H9 (cell line): ENCODE data around the gene ZNF555. TPM values are rescaled to one million over a fixed set of nuclear protein-coding genes. Genes with fewer than 3 reads are reported as not detected.

Experiments used
- DNase-seq: peaks from one replicate; pipeline ENCODE4 v3.0.0-alpha.2; 2017
- H2AFZ ChIP-seq: one replicate; pipeline ENCODE4 v1.6.1; 2013; ENCODE audit warnings: mild to moderate bottlenecking, low read length, control low read depth, moderate library complexity
- H2AK5ac ChIP-seq: 2 replicates; pipeline ENCODE4 v1.6.1; 2013; ENCODE audit warnings: low read length, control low read depth, mixed read lengths; ENCODE audit not compliant: insufficient read length
- H2BK120ac ChIP-seq: one replicate; pipeline ENCODE4 v1.6.1; 2013; ENCODE audit warnings: low read depth, mild to moderate bottlenecking, low read length, control low read depth, inconsistent platforms; ENCODE audit not compliant: poor library complexity, severe bottlenecking
- H2BK12ac ChIP-seq: 2 replicates; pipeline ENCODE4 v1.6.1; 2013; ENCODE audit warnings: low read length, control low read depth, mixed read lengths, low read depth; ENCODE audit not compliant: insufficient read length
- H2BK15ac ChIP-seq: 2 replicates; pipeline ENCODE4 v1.6.1; 2013; ENCODE audit warnings: low read depth, low read length, control low read depth
- H2BK20ac ChIP-seq: one replicate; pipeline ENCODE4 v1.6.1; 2013; ENCODE audit warnings: low read depth, mild to moderate bottlenecking, low read length, control low read depth, inconsistent platforms; ENCODE audit not compliant: poor library complexity, severe bottlenecking
- H2BK5ac ChIP-seq: 2 replicates; pipeline ENCODE4 v1.6.1; 2013; ENCODE audit warnings: low read length, control low read depth, mixed read lengths; ENCODE audit not compliant: insufficient read length
- H3K14ac ChIP-seq: 2 replicates; pipeline ENCODE4 v1.6.1; 2013; ENCODE audit warnings: low read length, control low read depth; ENCODE audit not compliant: insufficient read depth
- H3K18ac ChIP-seq: 2 replicates; pipeline ENCODE4 v1.6.1; 2013; ENCODE audit warnings: low read depth, mild to moderate bottlenecking, mixed read lengths, low read length, control low read depth; ENCODE audit not compliant: insufficient read length
- H3K23ac ChIP-seq: 2 replicates; pipeline ENCODE4 v1.6.1; 2013; ENCODE audit warnings: low read length, control low read depth, mixed read lengths, low read depth; ENCODE audit not compliant: insufficient read length
- H3K23me2 ChIP-seq: 2 replicates; pipeline ENCODE4 v1.6.1; 2013; ENCODE audit warnings: low read depth, mild to moderate bottlenecking, mixed read lengths, low read length, control low read depth; ENCODE audit not compliant: insufficient read length, poor library complexity, severe bottlenecking
- H3K27ac ChIP-seq: 2 replicates; pipeline ENCODE4 v1.5.1; 2013; ENCODE audit warnings: low read length, control low read depth, mixed read lengths, low read depth; ENCODE audit not compliant: insufficient read length
- H3K27me3 ChIP-seq: 2 replicates; pipeline ENCODE4 v1.6.1; 2013; ENCODE audit warnings: low read length, control low read depth, inconsistent platforms; ENCODE audit not compliant: insufficient read depth
- H3K4ac ChIP-seq: 2 replicates; pipeline ENCODE4 v1.6.1; 2013; ENCODE audit warnings: low read depth, mild to moderate bottlenecking, control low read depth, inconsistent platforms, low read length, moderate library complexity
- H3K4me1 ChIP-seq: 2 replicates; pipeline ENCODE4 v1.6.1; 2013; ENCODE audit warnings: low read length, control low read depth, inconsistent platforms; ENCODE audit not compliant: insufficient read depth
- H3K4me2 ChIP-seq: 2 replicates; pipeline ENCODE4 v1.6.1; 2013; ENCODE audit warnings: low read length, control low read depth, mixed read lengths; ENCODE audit not compliant: insufficient read length, insufficient read depth
- H3K56ac ChIP-seq: 2 replicates; pipeline ENCODE4 v1.6.1; 2013; ENCODE audit warnings: low read depth, mild to moderate bottlenecking, mixed read lengths, low read length, control low read depth; ENCODE audit not compliant: insufficient read length
- H3K79me1 ChIP-seq: 2 replicates; pipeline ENCODE4 v1.6.1; 2013; ENCODE audit warnings: low read depth, mild to moderate bottlenecking, moderate library complexity, low read length, control low read depth, inconsistent platforms; ENCODE audit not compliant: insufficient read depth, poor library complexity, severe bottlenecking
- H3K79me2 ChIP-seq: 2 replicates; pipeline ENCODE4 v1.6.1; 2013; ENCODE audit warnings: low read length, control low read depth, inconsistent platforms; ENCODE audit not compliant: insufficient read depth
- H3K9ac ChIP-seq: 2 replicates; pipeline ENCODE4 v1.6.1; 2013; ENCODE audit warnings: low read length, control low read depth, mixed read lengths; ENCODE audit not compliant: insufficient read length; ENCODE audit errors: extremely low read depth
- H3K9me3 ChIP-seq: one replicate; pipeline ENCODE4 v1.6.1; 2013; ENCODE audit warnings: low read depth, low read length, inconsistent platforms; ENCODE audit not compliant: control insufficient read depth
- H3T11ph ChIP-seq: one replicate; pipeline ENCODE4 v1.6.1; 2013; ENCODE audit warnings: mild to moderate bottlenecking, low read length, control low read depth, inconsistent platforms
- H4K20me1 ChIP-seq: one replicate; pipeline ENCODE4 v1.6.1; 2013; ENCODE audit not compliant: control insufficient read depth, insufficient read length, insufficient read depth
- H4K5ac ChIP-seq: 2 replicates; pipeline ENCODE4 v1.6.1; 2013; ENCODE audit warnings: low read depth, mild to moderate bottlenecking, mixed read lengths, low read length, control low read depth; ENCODE audit not compliant: insufficient read length
- H4K8ac ChIP-seq: replicated peaks from 2 replicates; pipeline ENCODE4 v1.6.1; 2013; ENCODE audit warnings: low read length, control low read depth, mixed read lengths, low read depth; ENCODE audit not compliant: insufficient read length
- H4K91ac ChIP-seq: 2 replicates; pipeline ENCODE4 v1.6.1; 2013; ENCODE audit warnings: low read depth, mild to moderate bottlenecking, moderate library complexity, mixed read lengths, low read length, control low read depth; ENCODE audit not compliant: insufficient read length
- H3K27ac Mint-ChIP-seq, 3 experiments: 2 replicates in 2 of 3; 3 replicates in 1 of 3; pipeline ENCODE4 v1.8.0; 2020 to 2021; ENCODE audit warnings: mixed read lengths in 3 of 3, mild to moderate bottlenecking in 1 of 3, moderate library complexity in 1 of 3
- H3K27me3 Mint-ChIP-seq: 2 replicates; pipeline ENCODE4 v1.8.0; 2021; ENCODE audit warnings: low read depth, mild to moderate bottlenecking, moderate library complexity, mixed read lengths
- H3K36me3 Mint-ChIP-seq, 3 experiments: 2 replicates in 2 of 3; 3 replicates in 1 of 3; pipeline ENCODE4 v1.8.0; 2020 to 2021; ENCODE audit warnings: low read depth in 3 of 3, mixed read lengths in 3 of 3; ENCODE audit not compliant: insufficient read depth in 1 of 3
- H3K4me1 Mint-ChIP-seq, 2 experiments: 2 replicates each; pipeline ENCODE4 v1.8.0; 2020; ENCODE audit warnings: mixed read lengths in 2 of 2
- H3K4me3 Mint-ChIP-seq, 2 experiments: 2 replicates in 1 of 2; 3 replicates in 1 of 2; pipeline ENCODE4 v1.8.0; 2020 to 2021; ENCODE audit warnings: mild to moderate bottlenecking in 2 of 2, mixed read lengths in 2 of 2, moderate library complexity in 1 of 2
- H3K9me3 Mint-ChIP-seq, 2 experiments: 2 replicates in 1 of 2; 3 replicates in 1 of 2; pipeline ENCODE4 v1.8.0; 2020; ENCODE audit warnings: mild to moderate bottlenecking in 2 of 2, mixed read lengths in 2 of 2, moderate library complexity in 1 of 2
- CTCF ChIP-seq: fragments of 200-600 bp; sonication (generic); conservative IDR thresholded peaks from 3 replicates; pipeline ENCODE4 v1.8.0; 2021; ENCODE audit warnings: antibody characterized with exemption, mild to moderate bottlenecking
- WGBS: extraction: QIAGEN DNeasy Blood & Tissue Kit; methylation state at CpG from one replicate; pipeline ENCODE4 v1.1.7; 2013; ENCODE audit warnings: missing lambda C conversion rate, low lambda C conversion rate, mixed read lengths; ENCODE audit not compliant: insufficient read length; ENCODE audit errors: extremely low coverage; 5-methylcytosine and 5-hydroxymethylcytosine counted together
- total RNA-seq: library from RNA; stranded (reverse); gene quantifications from 2 replicates; pipeline ENCODE4 v1.2.1, GENCODE V29; 2021

The ZNF555 gene
- total RNA-seq, 1 experiment from 2014 or later: 7.8 TPM

DNA sequence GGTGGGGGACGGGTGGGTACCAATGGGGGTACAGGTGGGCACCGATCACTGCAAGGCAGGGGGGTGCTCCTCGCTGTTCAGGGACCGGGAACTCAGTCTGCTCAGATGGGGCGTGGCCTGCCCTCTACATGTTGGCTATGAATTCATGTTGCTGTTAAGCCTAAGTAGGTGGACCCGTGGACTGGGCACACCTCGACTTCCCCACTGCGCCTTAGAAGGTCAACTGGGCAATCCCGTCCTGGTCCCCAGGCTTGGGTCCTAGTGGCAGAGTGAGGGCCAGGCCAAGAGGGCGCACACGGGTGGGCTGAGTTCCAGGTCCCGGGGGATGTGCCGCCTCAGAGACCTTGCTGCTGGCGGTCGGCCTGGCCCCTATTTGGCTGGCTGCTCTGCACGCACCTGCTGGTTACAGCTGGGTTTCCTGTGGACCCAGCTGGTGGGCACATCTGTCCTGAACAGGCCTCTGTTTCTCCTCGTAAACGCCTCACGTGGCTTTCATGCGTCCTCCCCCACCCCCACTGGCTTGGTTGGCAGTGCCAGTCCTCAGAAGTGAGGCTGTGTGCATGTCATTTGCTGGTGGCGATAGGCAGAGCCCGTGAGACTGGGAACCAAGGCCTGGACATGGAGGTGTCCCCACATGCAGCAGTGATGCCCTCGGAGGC is 35.2 kb upstream of the ZNF555 start:
- no peak overlapping the region for H3K18ac ChIP-seq
- H3K27me3 ChIP-seq: no peaks in the 10 kb centered on the region
- H3K79me1 ChIP-seq: peaks cover 2% of the 10 kb centered on the region
- Mint-ChIP-seq H3K4me3 (no peak overlapping the region), H3K27ac (no peak overlapping the region), H3K9me3 (no peaks in the 10 kb centered on the region), H3K27me3 (no peaks in the 10 kb centered on the region; the same call in 1 of the 2 replicates), H3K36me3 (peaks cover 25 to 69% (median 67%) of the 10 kb centered on the region in 3 experiments), H3K4me1 (no peaks in the 10 kb centered on the region)
- H2BK12ac ChIP-seq: no peak overlapping the region
- H3K4me2 ChIP-seq: no peak overlapping the region
- no peak overlapping the region for H2AK5ac ChIP-seq
- no peak overlapping the region for H3K23ac ChIP-seq
- no peak overlapping the region for H3K56ac ChIP-seq
- H2BK15ac ChIP-seq: no peak overlapping the region
- no peak for TF ChIP-seq CTCF
- H3K9me3 ChIP-seq: no peaks in the 10 kb centered on the region
- no peak overlapping the region for H3T11ph ChIP-seq
- no peak overlapping the region for H3K14ac ChIP-seq
- no peak overlapping the region for H2BK120ac ChIP-seq
- no peak overlapping the region for H3K27ac ChIP-seq
- no peak overlapping the region for H4K8ac ChIP-seq
- no peak overlapping the region for H2BK20ac ChIP-seq
- no peaks in the 10 kb centered on the region for H3K23me2 ChIP-seq
- no peaks in the 10 kb centered on the region for H4K20me1 ChIP-seq
- H2BK5ac ChIP-seq: no peak overlapping the region
- WGBS: no CpG with 5 or more reads among the region's 23 CpGs
- DNase-seq: no peak
- no peak overlapping the region for H3K9ac ChIP-seq
- no peak overlapping the region for H4K91ac ChIP-seq
- H3K4me1 ChIP-seq: no peaks in the 10 kb centered on the region
- no peaks in the 10 kb centered on the region for H3K79me2 ChIP-seq
- H3K4ac ChIP-seq: no peak overlapping the region
- H2AFZ ChIP-seq: no peak overlapping the region
- H4K5ac ChIP-seq: no peak overlapping the region
